ENCODE data around the gene SH3PXD2B.

GRCh38 chr5:172345881-172346280, 108.4 kb downstream of the SH3PXD2B start:
- no peak for TF ChIP-seq CTCF (IDR thresholded peaks at IDR 0.05)
- TF ChIP-seq POLR2A (IDR thresholded peaks at IDR 0.05): no peak

Measured in tibial nerve (tissue), 3 donors.